Activated CD8-positive, alpha-beta memory T cell treated with anti-CD3 and anti-CD28 coated beads, Interleukin-2, amount 50 U/mL, for 24 hours (primary cell): ENCODE data around the gene JAK1.
"Not testable (repeated sequence)": the region's sequence is repeated elsewhere in the genome, so short reads cannot be mapped to it uniquely, and the experiment has no call there.

Experiments used
- DNase-seq: peaks from one replicate; pipeline ENCODE4 v3.0.0-alpha.2; 2020; ENCODE audit errors: extremely low read depth

Gene JAK1

DNA sequence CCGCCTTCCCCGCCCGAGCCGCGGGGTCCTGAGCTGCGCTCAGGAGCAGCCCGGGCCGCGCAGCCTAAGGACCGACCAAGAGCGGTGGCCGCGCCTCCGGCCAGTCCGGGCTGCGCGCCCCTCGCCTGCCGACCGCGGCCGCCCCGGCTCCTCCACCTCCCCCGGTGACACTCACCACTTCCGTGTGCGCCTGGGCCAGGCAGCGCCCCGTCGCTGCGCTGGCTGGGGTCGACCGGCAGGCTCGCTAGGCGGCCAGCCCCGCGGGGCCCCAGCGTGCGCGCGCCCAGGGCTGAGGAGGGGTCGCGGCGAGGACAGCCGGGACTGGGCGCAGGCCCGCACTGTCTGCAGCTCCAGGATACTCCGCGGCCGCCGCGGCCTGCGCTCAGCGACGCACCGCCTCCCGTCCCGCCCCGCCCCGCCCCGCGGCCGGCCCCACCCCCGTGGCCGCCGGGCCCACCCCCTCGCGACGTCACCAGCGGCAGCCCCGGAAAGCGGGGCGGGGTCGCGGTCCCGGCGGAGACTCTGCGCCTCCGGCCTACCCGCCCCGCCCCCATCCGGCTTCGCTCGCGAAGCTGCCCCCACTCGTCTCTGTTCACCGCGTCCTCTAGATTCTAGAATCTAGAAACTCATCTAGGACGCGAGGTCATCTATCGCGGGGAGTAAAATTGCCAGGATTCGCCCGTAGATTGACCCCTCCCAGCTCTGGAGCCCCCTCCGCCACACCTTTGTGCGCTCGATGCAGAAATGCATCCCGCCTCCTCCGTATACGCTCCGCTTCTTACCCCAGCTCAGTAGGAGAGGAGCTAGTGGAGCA, at the start of gene JAK1:
TSS of gene JAK1 (minus strand) at position 392 of the 814 bp plus-strand sequence. CDS start 80,285 bp downstream, outside the sequence.
- DNase-seq: peak; percentile 59

DNA sequence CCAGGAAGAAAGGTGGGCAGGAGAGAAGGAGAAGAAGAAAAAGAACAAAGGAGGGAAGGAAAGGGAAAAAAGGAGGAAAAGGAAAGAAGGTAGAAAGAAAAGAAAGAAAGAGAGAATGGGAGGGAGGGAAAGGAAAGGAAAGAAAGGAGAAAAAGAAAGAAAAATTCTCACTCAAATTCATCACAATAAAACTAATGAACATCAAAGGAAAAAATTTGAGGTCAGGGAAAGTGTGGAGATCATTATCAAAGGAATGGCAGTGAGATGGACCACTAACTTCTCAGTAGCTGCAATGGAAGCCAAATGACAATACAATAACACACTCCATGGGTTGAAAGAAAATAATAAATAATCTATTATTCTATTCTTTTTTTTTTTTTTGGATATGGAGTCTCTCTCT, 48.0 kb upstream of the JAK1 start:
- DNase-seq: no peak

DNA sequence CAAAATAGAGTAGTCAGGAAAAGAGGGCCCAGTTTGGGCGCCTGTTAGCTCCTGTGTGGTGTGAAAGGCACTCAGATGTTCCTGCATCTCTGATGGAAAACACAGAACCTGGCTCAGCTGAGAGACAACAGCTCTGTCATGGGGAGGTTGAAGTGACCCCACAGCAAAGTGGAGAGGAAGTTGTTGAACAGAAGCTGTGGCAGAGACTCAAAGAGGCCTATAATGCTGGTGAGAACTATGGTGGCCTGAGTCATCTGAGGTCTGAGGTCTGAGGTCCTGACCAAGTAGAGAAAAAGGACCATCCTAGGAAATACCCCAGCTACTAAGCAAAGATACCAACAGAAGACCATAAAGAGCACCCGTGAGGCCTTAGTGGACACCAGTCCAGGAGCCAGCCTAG, 45.6 kb upstream of the JAK1 start:
- DNase-seq: no peak

DNA sequence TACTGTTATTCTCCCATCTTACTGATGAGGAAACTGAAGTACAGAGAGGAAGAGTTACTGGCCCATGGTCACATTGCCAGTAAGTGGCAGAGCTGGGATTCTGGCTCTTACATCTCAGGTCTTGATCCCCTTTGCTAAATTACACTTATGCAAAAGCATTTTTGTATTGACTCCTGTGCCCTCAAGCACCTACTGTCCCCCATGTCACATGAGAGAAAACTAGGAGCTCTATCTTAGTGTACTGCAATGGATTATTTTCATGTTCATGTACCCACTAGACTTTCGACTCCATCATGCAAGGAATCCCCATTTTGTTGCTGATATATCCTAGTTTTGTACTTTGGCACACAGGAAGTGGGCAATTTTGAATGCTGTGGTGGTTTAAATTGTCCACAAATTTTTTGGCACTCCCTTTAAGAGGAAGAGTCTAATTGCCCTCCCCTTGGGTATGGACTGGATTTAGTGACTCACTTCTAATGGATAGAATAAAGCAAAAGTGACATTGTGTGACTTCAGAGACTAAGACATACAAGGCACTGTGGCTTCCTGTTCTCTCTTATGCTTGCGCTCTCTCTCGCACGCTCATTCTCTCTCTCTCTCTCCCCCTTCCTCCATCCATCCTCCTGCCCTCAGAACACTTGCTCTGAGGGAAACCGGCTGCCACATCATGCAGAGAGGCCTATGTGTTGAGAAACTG, 43.5 kb upstream of the JAK1 start:
- DNase-seq: no peak

DNA sequence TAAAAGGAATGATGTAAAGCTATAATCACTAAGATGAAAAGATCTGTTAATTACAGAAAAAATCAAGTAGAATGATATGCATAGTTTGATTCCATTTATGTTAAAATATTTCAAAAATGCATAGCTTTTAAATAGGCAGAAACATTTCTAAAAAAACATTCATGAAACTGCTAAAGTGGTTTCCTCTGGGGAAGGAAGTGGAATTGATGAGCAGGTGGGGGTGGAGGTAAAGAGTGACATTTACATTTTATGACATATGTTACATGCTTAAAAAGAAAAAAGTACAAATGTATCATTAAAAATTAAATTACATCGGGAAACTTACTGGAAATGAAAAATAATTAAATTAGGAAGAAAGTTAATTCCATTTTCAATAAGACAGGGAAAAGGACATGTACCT, 42.8 kb upstream of the JAK1 start:
- no peak for DNase-seq

DNA sequence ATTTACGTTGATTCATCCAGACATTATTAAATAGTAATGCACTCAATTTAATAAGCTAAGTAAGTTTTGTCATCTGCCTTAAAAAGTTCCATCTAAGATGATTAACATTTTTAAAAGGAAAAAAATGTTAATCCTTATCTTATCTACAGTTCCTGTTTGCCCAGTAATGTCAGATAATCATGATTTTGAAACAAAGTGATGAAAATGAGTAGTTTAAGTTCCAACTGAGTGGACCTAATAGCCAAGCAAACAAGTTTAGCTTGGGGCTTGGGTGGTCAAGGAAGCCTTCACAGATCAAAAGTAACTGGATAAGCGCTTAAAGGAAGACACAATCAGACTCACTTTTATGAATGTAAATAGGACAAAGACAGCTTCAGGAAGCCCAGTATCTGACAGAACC, 40.5 kb upstream of the JAK1 start:
- no peak for DNase-seq

DNA sequence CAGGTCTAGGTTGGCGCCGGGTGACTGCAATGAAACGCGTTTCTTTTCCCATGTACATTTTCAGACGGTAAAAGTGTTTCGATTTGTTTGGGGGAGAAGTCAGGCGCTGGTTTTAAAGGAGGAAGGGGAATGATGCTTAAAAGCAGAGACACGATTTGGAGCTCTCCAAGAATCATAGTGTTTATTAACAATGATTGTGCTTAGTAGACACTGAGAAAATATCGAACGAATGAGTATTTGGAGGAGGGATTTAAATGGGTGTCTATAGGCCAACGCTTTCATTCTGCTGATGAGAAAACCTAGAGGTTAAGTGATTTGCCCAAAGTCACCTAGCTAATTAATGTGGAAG, 36.9 kb upstream of the JAK1 start:
- DNase-seq: no peak

DNA sequence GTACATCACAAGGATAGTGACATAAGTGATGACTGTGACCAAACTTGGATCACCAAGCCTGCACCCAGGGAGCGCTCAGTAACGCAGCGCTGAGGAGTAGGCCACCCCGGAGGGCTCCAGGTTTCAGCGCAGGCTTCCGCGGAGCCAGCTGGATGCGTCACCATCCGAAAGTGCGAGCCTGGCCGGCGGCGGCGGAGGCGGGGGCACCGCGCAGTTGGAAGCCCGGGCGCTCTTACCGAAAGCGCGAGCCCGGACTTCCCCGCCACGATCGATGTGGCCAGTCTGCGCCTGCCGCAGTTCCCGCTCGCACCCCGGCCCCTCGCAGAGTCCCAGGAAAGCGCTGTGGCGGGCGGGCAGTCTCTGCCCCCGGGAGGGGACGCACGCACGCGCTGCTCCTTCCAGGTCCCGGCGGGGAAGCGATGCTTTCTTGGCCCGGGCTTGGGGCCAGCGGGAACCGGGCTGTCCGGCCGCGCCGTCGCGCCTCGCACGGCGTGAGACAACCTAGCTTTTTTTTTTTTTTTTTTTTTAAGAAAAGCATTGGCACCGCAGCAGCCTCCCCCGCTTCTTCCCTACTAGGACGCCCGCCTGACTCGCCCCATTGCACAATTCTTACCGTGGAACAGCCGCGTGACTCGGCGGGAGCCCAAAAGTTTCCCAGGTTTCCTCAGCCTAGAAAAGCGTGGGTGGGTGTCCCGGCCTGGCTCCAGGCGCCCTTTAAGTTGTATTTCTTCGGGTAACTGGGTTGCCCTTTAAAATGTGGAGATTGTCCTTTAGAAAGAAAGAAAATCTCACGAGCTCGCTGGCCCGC, 36.4 kb upstream of the JAK1 start:
- peak; percentile 38 for DNase-seq

DNA sequence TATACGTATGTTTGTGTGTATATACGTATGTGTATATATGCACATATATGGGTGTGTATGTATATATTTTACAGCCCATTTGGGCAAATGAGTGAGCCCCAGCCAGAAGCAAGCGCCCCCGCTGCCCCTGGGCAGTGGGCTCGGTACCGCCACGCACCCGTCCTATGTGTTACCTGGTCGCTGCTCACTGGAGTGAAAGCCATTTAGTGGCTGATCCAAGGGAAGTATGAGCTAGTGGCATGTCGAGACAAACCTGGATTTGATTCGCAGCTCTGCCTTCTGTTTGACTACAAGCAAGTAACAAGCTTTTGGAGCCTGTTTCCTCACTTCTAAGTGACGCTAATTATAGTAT, 35.8 kb upstream of the JAK1 start:
- no peak for DNase-seq

DNA sequence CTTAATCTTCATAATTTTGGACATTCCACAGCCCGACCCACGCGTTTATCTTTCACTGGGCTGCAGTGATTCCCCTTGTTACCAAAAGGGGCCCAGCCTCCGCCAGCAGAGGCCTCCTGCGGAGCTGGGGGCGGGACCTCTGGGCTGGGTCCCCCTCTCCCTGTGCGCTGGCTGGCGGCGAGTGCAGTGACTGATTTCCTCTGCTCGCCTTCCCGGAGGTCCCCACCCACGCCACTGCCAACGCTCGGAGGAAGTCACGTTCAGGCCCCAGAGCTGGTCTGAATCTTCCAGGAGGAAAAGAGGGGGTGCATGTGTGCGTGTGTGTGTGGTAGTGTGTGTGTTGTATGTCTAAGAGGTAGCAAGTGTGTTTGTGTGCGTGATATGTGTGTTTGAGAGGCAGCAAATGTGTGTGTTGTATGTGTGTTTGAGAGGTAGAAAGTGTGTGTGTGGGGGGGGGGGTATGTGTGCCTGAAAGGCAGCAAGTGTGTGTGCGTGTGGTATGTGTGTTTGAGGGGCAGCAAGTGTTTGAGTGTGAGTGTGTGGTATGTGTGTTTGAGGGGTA, 35.0 kb upstream of the JAK1 start:
- peak; percentile 47 for DNase-seq

DNA sequence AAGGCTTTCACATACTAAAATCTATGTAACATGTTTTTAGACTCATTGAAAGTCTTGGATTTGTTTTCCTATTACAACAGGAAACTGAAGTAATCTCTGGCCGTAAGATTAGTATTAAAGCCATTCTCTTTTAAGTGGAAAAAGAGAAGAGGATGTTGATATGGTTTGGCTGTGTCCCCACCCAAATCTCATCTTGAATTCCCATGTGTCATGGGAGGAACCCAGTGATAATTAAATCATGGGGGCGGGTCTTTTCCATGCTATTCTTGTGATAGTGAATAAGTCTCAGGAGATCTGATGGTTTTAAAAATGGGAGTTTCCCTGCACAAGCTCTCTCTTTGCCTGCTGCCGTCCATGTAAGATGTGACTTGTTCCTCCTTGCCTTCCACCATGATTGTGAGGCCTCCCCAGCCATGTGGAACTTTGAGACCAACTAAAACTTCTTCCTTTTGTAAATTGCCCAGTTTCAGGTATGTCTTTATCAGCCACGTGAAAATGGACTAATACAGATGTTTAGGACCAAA, 32.1 kb upstream of the JAK1 start:
- DNase-seq: not testable (repeated sequence)

DNA sequence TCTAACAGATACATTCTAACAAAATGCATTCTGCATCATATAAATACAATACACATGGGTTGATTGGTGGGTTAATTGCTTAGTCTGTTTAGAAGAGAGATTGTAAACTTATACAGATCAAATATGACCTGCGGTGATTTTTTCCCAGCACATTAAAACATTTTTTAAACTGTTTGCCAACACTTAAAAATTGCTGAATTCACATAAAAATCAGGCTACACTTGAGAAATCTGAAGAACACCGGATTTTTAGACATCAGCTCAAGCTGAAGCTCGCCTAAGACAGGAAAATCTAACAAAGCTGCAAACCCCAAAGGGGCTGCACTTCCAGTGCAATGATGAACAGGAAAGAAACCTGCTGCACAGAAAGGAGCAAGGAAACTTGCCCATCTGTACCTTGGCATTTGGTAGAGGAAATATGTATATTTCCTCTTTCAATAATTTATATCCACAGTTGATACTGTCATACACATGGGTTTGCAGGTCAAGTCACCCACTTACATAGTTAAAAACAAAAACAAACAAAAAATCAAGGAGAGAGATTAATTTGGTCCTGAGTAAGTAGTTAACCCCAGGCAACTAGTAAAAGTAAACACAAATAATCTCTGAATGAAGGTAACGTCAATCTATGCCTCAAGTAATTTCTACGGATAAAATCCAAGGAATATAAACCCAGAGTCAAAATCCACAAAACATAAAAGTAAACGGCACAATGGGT, 30.4 kb upstream of the JAK1 start:
- DNase-seq: no peak

DNA sequence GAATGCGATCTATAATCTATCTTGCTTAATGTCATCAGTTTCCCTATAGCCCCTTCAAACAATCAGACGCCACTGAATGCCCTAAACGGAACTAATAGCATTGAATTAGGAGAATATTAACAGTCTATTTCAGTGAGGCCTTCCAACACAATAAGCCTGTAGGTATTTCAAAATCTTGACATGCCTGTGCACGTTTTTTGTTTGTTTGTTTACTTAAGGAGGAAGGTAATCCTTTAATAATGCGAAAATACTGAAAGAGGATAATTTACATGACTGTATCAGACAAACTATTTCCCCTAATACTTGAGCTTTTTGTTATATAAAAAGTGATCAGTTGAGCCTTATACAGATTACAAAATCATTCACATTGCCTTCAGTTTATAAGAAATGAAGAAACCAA, 29.0 kb upstream of the JAK1 start:
- DNase-seq: no peak

DNA sequence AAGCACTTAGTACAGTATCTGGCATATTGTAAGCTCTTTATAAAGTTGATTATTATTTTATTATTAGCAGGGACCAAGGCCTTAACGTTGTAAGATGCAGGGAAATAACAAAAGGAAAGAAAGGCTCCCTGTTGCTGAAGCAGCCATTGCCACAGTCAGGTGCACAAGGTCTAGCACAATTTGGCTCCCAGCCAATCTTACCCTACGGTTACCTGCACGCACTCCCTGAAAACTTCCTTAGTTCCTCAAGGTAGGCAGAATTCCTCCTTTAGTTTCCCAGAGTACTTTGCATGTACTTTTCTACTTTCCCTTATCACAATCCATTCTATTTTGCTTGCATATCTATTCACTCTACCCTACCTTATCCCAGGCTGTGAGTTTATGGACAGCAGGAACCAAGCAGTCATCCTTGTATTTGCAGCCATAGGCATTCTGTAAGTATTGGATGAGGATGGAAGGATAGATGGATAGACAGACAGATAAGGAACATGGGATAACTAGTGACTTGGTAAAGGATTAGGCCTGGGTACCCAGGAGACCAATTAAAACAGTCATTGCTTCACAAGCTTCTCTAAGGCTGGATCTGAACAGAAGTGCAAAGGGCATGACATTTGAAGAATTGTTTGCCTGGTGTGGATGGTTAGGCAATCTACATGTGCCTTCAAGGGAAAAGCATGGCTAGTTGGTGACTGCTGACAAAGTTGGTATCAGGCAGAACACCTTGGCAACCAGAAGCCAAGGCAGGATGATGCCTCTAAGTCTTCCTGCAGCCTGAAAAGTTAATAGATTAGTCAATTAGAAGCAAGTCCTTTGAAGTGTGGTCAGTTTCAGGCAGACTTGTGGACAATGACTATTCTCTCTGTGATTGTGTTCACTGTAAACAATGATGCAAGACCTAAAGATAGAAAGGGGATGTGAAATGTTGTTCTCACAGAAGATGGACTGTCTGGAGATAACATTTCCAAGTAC, 20.8 kb upstream of the JAK1 start:
- DNase-seq: no peak

DNA sequence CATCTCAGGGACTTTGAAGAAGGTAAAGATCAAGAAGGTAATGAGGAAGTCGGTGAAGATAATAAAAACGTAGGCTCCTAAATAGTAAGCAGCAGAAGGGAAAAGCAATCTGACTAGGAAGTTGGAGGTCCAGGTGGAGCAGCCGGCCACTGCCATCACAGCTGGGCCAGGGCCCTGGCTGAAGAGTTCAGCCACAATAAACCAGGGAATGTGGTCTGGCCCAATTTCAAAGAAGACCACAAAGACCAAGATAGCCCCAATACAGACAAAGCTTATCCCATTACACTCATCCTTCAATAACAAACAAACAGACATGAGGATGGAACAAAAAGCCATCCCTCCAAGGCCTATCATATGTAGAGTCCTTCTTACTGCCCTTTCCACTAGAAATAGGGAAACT, 18.4 kb upstream of the JAK1 start:
- DNase-seq: no peak

DNA sequence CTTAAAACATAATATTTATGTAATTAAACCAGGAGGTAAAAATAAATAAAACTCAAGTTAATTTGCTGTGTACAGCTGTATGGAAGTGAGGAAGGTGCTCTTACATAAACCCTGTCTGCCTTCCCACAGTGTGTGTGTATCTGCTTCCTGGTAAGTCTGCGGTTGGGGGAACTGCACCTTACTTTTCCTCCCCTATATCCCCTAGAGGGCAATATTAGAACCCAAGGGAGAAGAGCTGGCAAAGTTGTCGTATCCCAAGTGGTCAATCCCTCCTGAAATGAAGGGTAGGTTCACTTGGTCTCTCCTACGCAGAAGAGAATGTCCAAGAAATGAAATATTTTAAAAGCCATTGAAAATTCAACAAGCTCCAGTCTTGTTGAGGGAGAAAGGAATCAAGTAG, 17.8 kb upstream of the JAK1 start:
- no peak for DNase-seq

DNA sequence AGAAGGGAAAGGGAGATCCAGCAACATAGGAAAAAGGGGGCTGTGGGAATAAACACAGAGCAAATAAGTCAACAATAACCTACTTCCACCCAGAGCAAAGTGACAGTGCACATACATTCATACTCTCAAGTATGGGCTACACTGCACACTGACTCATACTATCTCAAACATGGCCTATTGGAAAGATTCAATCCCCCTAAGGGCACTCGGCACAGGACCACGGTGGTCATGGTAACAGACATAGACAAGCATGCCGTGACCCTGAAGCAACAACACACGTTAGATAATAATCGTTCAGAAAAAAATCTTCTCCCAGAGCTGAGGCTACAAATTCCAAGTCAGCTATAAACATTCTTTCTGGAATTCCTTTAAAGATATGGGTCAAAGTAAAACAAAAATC, 16.8 kb upstream of the JAK1 start:
- no peak for DNase-seq

DNA sequence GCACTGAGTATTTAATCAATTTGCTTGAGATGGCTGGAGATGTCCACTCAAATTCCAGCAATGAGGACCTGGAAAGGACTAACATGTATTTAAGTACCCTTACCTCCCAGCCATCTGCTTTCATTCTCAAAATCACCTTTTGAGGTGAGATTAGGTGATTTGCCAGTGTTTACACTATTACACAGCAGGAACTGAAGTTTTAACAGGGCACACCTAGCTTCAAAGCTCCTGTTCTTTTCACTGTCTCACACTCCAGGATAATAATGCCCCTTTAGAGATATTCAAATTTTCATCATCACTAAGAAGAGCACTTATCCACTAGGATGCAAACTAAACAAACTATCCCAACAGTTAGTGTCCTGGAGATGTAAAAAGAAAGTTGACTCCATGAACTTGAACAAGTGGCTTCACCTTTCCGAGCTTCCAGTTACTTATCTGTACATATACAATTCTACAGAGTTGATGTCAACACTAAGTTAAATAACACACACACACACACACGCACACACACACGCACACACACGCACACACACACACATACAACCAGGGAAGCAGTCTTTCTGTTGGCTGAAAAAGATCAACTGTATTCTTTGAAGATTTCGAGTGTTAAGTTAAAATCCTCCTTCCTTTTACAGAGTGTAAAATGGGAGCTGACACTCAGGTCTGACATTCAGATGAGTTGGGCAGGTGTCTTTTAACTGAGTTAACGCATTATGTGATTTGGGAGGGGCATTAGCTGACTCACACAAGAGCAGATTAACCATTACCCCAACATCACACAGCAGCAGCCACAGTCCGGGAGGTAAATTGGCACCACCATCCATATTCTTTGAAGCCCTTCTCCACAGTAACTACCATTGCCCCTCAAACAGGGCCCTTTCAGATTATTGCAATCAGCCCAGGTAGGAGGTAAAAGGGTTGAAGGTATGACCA, 15.5 kb upstream of the JAK1 start:
- no peak for DNase-seq
